GM19452 (cell line): ENCODE data around the gene TTLL9.
"Not testable (repeated sequence)": the region's sequence is repeated elsewhere in the genome, so short reads cannot be mapped to it uniquely, and the experiment has no call there.

Experiments used
- ATAC-seq: cut with Tn5 transposase; IDR thresholded peaks from one replicate; pipeline ENCODE4 v1.9.1; 2021; ENCODE audit not compliant: unreplicated experiment

TTLL9 gene

GRCh38 chr20:31869942-31870725 lies at the start of gene TTLL9, which contains the start of gene DUSP15:
TSS of gene TTLL9 (plus strand) at chr20:31870634. CDS start at chr20:31871127, 493 bp downstream.
TSS of gene DUSP15 (minus strand) at chr20:31870527. CDS start at chr20:31870337, 190 bp downstream.
- ATAC-seq = no peak

- ATAC-seq = no peak
Measured at GRCh38 chr20:31821427-31821826, 49.0 kb upstream of the TTLL9 start.

DNA sequence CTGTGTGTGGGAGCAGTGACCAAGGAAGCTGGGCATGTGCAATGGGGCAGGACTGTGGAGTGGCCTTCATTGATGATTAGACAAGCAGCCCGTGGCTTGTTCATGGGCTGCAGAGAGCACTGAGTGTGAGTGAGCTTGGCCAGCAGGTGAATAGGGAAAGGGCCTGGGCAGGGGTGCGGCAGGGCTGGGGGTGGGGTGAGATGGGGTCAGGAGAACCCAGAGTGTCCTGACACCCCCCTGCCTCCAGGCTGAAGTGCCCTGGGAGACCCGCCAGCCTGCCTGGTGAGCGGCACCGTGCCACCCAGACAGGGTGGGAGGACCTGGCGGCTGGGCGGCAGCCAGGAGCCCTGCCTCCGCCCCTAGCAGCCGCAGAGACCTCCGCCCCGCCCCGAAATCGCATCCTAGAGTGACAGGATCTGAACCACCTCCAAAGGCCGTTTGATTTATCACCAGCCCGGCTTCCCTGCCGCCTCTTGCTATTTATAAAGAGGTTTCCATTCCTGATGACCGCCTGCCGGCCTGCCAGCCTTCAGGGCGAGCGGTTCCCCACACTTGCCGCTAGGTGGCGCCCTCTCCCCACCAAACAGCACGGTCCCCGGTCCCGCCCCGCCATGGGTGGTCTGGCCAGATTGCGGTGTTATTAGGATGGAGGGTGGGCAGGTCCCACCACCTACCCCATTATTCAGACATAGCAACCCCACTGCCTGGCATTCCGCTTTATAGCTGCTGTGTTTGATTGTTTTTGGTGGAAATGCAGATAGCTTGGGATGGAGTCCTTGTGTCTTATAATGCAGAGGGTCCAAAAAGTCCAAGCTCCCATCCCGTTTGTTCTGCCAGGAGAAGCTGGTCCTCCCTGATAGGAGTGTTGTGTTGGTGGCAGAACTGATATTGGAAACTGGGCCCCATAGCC lies 47.8 kb upstream of the TTLL9 start:
- ATAC-seq = peak; percentile 74

DNA sequence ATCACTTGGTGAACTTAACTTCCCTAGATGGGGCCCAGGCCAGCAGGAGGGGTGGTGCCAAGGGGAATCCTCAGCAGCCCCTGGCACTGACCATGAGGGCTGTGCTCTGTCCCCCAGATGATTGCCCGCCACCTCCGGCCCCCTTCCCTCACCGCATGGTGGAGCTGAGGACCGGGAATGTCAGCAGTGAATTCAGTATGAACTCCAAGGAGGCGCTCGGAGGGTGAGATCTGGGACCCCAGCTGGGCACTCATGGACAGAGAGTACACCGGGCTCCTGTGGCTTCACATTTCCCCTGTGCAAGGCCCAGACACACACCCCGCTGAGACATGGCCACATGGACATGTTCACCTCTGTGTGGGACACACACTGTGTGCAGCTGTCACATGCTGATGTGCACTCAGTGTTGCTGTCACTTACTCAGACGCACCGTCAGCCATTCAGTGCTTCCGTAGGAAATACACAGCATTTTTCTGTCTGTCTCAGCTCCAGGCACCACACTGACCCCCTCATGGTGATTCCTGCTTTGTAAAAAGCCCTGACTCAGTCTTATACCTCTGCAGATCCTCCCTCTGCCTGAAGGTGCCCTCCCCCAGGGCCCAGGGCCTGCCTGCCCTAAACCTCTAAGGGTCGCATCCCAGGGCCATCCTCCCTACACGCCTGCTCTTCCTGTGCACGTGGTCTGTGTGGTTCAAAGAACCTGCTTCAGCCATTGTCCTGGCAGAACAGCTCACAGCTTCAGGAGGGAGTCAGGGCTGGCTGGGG lies 46.9 kb upstream of the TTLL9 start:
- ATAC-seq = no peak

- ATAC-seq = no peak
Measured at GRCh38 chr20:31824125-31824485, 46.3 kb upstream of the TTLL9 start.

- ATAC-seq = no peak
Measured at GRCh38 chr20:31824554-31825313, 45.7 kb upstream of the TTLL9 start.

DNA sequence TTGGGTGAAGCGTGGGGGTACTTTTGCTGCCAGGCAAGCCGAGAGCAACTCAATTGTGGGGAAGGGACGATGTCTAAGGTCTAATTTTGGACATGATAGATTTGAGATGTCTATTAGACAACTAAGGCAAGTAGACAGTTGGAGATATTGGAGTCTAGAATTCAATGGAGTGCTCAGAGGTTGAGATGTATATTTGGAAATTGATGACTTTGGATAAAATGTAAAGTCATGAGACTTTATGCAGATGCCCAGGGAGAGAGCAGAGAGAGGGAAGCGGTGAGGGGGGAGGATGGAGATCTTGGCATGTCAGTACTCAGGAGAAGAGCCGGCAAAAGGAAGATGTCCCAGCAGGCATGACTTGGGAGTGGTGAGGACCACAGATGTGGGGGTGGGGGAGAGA lies 44.4 kb upstream of the TTLL9 start:
- no peak for ATAC-seq

GRCh38 chr20:31827059-31827458 lies 43.4 kb upstream of the TTLL9 start:
- ATAC-seq = no peak

DNA sequence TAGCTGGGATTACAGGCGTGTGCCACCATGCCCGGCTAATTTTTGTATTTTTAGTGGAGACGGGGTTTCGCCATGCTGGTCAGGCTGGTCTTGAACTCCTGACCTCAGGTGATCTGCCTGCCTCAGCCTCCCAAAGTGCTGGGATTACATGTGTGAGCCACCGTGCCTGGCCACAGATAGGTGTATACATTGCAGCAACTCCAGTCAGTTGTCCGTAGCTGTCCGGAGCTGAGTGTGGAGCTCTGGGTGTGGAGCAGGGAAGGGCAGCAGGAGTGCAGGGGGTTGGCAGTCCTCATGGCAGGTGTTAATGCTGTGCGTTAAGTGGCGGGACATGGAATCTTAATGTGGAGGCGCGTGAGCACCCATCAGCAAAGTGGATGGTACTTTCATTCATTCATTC lies 42.4 kb upstream of the TTLL9 start:
- ATAC-seq = not testable (repeated sequence)

DNA sequence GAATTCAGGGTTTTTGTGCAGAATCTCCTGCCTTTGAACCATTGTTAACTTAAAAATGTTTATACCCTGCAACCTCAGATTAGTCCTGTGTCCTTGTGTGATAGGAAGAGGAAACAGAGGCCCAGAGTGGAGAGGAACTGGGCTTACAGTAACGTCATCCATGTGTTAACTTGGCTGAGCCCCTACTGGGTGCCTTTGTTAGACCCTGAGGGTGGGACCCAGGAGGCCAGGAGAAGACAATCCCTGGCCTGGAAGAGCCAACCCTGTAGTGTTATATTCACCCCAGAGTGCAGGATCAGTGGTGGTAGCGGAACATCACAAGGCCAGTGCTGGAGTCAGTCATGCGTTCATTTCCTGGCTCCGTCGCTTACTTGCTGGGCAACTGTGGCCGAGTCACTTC lies 40.7 kb upstream of the TTLL9 start:
- ATAC-seq = no peak

DNA sequence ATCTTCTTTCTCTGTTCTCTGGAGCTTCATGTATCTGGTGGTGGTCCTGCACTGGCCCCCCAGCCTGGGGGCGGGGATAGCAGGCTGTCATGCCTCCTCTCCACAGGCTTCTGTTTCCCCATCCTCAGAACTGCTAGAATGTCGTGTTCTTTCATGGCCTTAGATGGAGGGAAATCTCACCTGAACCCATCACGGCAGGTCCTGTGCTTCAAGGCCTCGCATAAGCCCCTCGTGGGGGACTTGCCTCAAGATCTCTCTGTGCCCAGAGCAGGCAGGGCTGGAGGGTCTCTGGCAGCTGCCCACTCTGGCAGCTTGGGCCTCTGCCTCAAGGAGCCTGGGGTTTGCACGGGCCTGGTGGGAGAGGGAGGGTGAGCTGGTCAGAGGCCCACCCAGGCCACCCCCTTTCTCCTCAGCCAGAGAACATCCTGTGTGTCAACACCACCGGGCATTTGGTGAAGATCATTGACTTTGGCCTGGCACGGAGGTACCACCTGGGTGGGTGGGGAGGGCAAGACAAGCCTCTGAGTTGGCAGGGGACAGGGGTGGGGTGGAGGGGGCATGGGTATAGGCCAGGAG lies 39.9 kb upstream of the TTLL9 start:
- ATAC-seq = no peak

DNA sequence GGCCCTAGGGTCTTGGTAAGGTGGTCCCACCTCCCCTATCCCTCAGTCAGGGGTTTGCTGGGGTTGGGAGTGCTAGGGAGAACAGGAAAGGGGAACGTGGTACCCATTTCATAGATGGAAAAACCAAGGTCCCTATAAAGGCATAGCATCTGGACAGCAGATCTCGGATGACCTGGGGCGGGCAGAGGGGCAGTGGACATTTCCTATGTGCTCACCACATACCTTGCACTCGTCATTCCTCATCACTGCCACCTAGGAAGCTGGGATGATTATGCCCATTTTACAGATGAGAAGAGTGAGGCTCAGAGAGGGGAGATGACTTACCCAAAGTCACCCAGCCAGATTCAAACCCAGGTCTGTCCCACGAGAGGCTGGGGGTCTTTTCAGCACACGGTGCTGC lies 39.2 kb upstream of the TTLL9 start:
- no peak for ATAC-seq

- no peak for ATAC-seq
Measured at GRCh38 chr20:31831771-31832306, 38.6 kb upstream of the TTLL9 start.

- ATAC-seq = no peak
Measured at GRCh38 chr20:31833130-31833930, 37.1 kb upstream of the TTLL9 start.

GRCh38 chr20:31833931-31834521 lies 36.4 kb upstream of the TTLL9 start:
- ATAC-seq = no peak

GRCh38 chr20:31835554-31835953 lies 34.9 kb upstream of the TTLL9 start:
- ATAC-seq = no peak

DNA sequence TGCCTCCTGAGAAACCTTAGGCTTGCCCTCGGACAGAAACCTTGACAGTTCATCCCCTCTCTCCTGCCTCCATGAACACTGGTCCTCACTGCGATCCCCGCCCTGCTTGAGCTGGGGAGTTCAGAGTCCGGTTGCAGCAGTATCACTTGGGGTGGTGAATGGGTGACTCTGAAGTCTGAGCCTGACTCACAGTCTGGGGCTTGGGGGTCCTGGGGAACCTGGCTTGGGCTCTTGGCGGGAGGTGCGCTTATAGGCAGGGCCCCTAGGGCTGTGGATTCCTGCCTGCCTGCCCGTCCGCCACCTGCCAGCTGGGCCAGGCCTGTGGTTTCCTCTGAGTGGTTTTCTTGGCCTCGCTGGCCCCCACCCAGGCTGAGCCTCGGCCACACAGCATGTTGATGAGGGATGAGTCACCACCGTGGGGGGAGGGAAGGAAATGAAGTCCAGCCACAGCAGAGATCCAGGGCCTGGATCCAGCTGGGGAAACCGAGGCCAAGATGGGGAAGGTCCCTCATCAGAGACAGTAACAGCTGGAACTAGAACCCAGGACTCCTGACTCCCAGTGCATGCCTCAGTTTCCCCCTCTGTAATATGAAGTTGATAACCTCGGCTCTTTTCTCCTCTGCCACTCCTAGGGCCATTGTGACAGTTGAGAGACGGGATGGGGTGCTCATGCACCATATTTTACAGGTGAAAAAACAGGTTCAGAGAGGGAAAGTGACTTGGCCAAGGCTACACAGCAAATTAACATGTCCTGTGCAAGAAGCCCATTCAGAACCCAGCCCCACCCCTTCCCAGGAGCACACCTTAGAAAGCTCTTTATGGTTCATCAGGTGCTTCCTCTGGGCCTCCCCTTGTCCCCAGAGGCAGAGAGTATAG lies 34.2 kb upstream of the TTLL9 start:
- peak; percentile 86 for ATAC-seq
